HG02798 (cell line): ENCODE data around the gene ALDOC.
"Not testable (repeated sequence)": the region's sequence is repeated elsewhere in the genome, so short reads cannot be mapped to it uniquely, and the experiment has no call there.

ENCODE experiments used
- ATAC-seq: cut with Tn5 transposase; IDR thresholded peaks from one replicate; pipeline ENCODE4 v1.9.1; 2021; ENCODE audit warnings: mild to moderate bottlenecking; ENCODE audit not compliant: unreplicated experiment, poor library complexity

ALDOC gene

GRCh38 chr17:28576758-28577465, at the start of gene ALDOC:
Gene ALDOC, minus strand, starts transcription at chr17:28576895. Its CDS starts 1,363 bp downstream, at chr17:28575532.
- ATAC-seq: peak; percentile 92

- ATAC-seq: no peak
Observed at GRCh38 chr17:28624148-28624547, 47.5 kb upstream of the ALDOC start.

- no peak for ATAC-seq
Observed at GRCh38 chr17:28623696-28624095, 47.0 kb upstream of the ALDOC start.

GRCh38 chr17:28622186-28622585, 45.5 kb upstream of the ALDOC start:
- no peak for ATAC-seq

- ATAC-seq: no peak
Observed at GRCh38 chr17:28620010-28620409, 43.3 kb upstream of the ALDOC start.

- ATAC-seq: no peak
Observed at GRCh38 chr17:28618464-28618863, 41.8 kb upstream of the ALDOC start.

GRCh38 chr17:28616281-28616680, 39.6 kb upstream of the ALDOC start:
- ATAC-seq: no peak

GRCh38 chr17:28615260-28615940, 38.7 kb upstream of the ALDOC start:
- no peak for ATAC-seq

- ATAC-seq: no peak
Observed at GRCh38 chr17:28613931-28614381, 37.3 kb upstream of the ALDOC start, which contains the start of gene RSKR. Gene RSKR, minus strand, starts transcription at chr17:28614185. Its CDS starts 24 bp downstream, at chr17:28614161.

GRCh38 chr17:28612936-28613872, 36.5 kb upstream of the ALDOC start:
- ATAC-seq: no peak

- no peak for ATAC-seq
Observed at GRCh38 chr17:28612531-28612930, 35.8 kb upstream of the ALDOC start.

- no peak for ATAC-seq
Observed at GRCh38 chr17:28610376-28610775, 33.7 kb upstream of the ALDOC start.

- not testable (repeated sequence) for ATAC-seq
Observed at GRCh38 chr17:28604031-28604430, 27.3 kb upstream of the ALDOC start.

GRCh38 chr17:28599311-28600184, 22.9 kb upstream of the ALDOC start:
- ATAC-seq: peak; percentile 42

- ATAC-seq: peak; percentile 85
Observed at GRCh38 chr17:28598799-28599310, 22.2 kb upstream of the ALDOC start, which contains the start of gene SPAG5. Gene SPAG5, minus strand, starts transcription at chr17:28599025. Its CDS starts 79 bp downstream, at chr17:28598946.

- no peak for ATAC-seq
Observed at GRCh38 chr17:28598389-28598788, 21.7 kb upstream of the ALDOC start.

GRCh38 chr17:28597606-28598383, 21.1 kb upstream of the ALDOC start:
- ATAC-seq: no peak

- no peak for ATAC-seq
Observed at GRCh38 chr17:28592260-28592659, 15.6 kb upstream of the ALDOC start.

GRCh38 chr17:28585851-28586250, 9.2 kb upstream of the ALDOC start:
- no peak for ATAC-seq
